HepG2 (cell line): ENCODE results near the gene MUC6. TPM values are rescaled to one million over a fixed set of nuclear protein-coding genes. Genes with fewer than 3 reads are reported as not detected.

Experiments
- ATAC-seq: fragments of 200-7000 bp; cut with Tn5 transposase; 3 replicates; pipeline ENCODE4 v1.9.1; 2020; ENCODE audit warnings: mild to moderate bottlenecking, moderate library complexity
- BruUV-seq: library from RNA; stranded (reverse); fragments of 400-500 nt; replicated peaks from 2 replicates; lab custom pipeline; 2021; lab: Mats Ljungman, UMichigan
- CTCF ChIA-PET: fragments of 300-600 bp; formaldehyde crosslinking; extraction: SDS; loops from one replicate; lab custom pipeline; 2021; ENCODE audit warnings: low total read pairs, inconsistent platforms, low intra/inter-chr PET ratio; lab: Yijun Ruan, JAX
- POLR2A ChIA-PET: fragments of 350-600 bp; sonication (Branson Sonifier 250); formaldehyde crosslinking; loops from one replicate; lab custom pipeline; 2020; ENCODE audit warnings: antibody characterized with exemption, inconsistent platforms; lab: Yijun Ruan, JAX
- DNase-seq: peaks from one replicate; pipeline ENCODE4 v3.0.0-alpha.2; 2015; ENCODE audit warnings: low spot score
- FAIRE-seq: peaks from 3 replicates; lab custom pipeline; 2011; peaks lifted over from hg19 to GRCh38; lab: Jason Lieb, UNC
- H2AFZ ChIP-seq: one replicate; pipeline ENCODE4 v1.6.1; 2011; ENCODE audit warnings: low read length, inconsistent platforms
- H3K27ac ChIP-seq: fragments of 300-600 bp; 3 replicates; pipeline ENCODE4 v1.8.0; 2011; ENCODE audit warnings: mixed run types, mild to moderate bottlenecking, mixed read lengths, low read length, inconsistent platforms; ENCODE audit not compliant: insufficient read depth; ENCODE audit errors: extremely low read length
- H3K27me3 ChIP-seq, 2 experiments: fragments of 200-600 bp in 1 of 2; 2 replicates in 1 of 2; 3 replicates in 1 of 2; pipeline versions ENCODE4 v1.6.0 to v1.8.0; 2011; ENCODE audit warnings: low read length in 2 of 2, mild to moderate bottlenecking in 2 of 2, moderate library complexity in 2 of 2, inconsistent platforms in 1 of 2; ENCODE audit not compliant: insufficient read depth in 2 of 2, control insufficient read depth in 1 of 2
- H3K36me3 ChIP-seq, 2 experiments: fragments of 200-600 bp in 1 of 2; replicated peaks in 1 of 2; 2 replicates in 1 of 2; 3 replicates in 1 of 2; pipeline versions ENCODE4 v1.5.1 to v1.8.0; 2011; ENCODE audit warnings: low read length in 2 of 2, inconsistent platforms in 1 of 2; ENCODE audit not compliant: insufficient read depth in 2 of 2, control insufficient read depth in 1 of 2
- H3K4me1 ChIP-seq: 2 replicates; pipeline ENCODE4 v1.5.1; 2012; ENCODE audit warnings: low read length, inconsistent platforms; ENCODE audit not compliant: insufficient read depth
- H3K4me2 ChIP-seq: 2 replicates; pipeline ENCODE4 v1.6.0; 2011; ENCODE audit warnings: low read depth, low read length, inconsistent platforms
- H3K4me3 ChIP-seq, 3 experiments: fragments of 200-600 bp in 1 of 3; sonication (generic), shearing (Covaris generic) in 1 of 3; replicated peaks in 1 of 3; 2 replicates each; pipeline ENCODE4 v1.5.1; 2011 to 2016; ENCODE audit warnings: low read length in 3 of 3, inconsistent platforms in 2 of 3, low read depth in 2 of 3, mild to moderate bottlenecking in 2 of 3, control low read depth in 1 of 3, mixed read lengths in 1 of 3; ENCODE audit not compliant: insufficient read depth in 1 of 3
- H3K79me2 ChIP-seq: one replicate; pipeline ENCODE4 v1.6.1; 2011; ENCODE audit warnings: low read length, inconsistent platforms; ENCODE audit not compliant: insufficient read depth
- H3K9ac ChIP-seq: 2 replicates; pipeline ENCODE4 v1.6.0; 2011; ENCODE audit warnings: mild to moderate bottlenecking, low read depth, low read length, inconsistent platforms; ENCODE audit not compliant: insufficient read depth
- H3K9me3 ChIP-seq: 2 replicates; pipeline ENCODE4 v1.5.1; 2012; ENCODE audit warnings: mild to moderate bottlenecking, low read length
- H4K20me1 ChIP-seq: 2 replicates; pipeline ENCODE4 v1.6.0; 2011; ENCODE audit warnings: inconsistent platforms, mild to moderate bottlenecking, low read length, moderate library complexity; ENCODE audit not compliant: insufficient read depth
- AHR ChIP-seq: IDR thresholded peaks from 2 replicates; pipeline ENCODE4 v1.6.1; 2018; ENCODE audit warnings: missing genetic modification reagents, missing compliant biosample characterization
- RFX5 ChIP-seq: IDR thresholded peaks from 2 replicates; pipeline ENCODE4 v1.6.1; 2011; ENCODE audit warnings: low read depth, low read length, improper control_type of control experiment
- ZNF407 ChIP-seq: sonication (generic); formaldehyde crosslinking; IDR thresholded peaks from one replicate; pipeline ENCODE4 v1.5.1; 2020; ENCODE audit warnings: mild to moderate bottlenecking, missing genetic modification reagents; ENCODE audit errors: not compliant biosample characterization
- WGBS: methylation state at CpG from one replicate; pipeline ENCODE4 v1.1.6; 2017; ENCODE audit warnings: low lambda C conversion rate; 5-methylcytosine and 5-hydroxymethylcytosine counted together
- in situ Hi-C: cut with HindIII; loops from 2 replicates; pipeline ENCODE4 v1.10.0; 2017; ENCODE audit warnings: low pct_unique_long_range_greater_than_20kb; ENCODE audit not compliant: extremely low pct_ligation_motif_present
- intact Hi-C: fragments of 100-400 bp; cut with micrococcal nuclease; formaldehyde crosslinking; loops from one replicate; pipeline ENCODE4 v1.10.0; 2022; ENCODE audit not compliant: unreplicated experiment
- polyA plus RNA-seq, 8 experiments: library from polyadenylated mRNA; depleted of rRNA in 3 of 8; stranded (reverse) in 7 of 8; unstranded in 1 of 8; fragments of >200 nt; fragmentation: Illumina TruSeq in 4 of 8; extraction: Trizol in 4 of 8; gene quantifications; 2 replicates each; pipeline versions ENCODE4 v1.2.1 to v1.2.3, GENCODE V29; 2011 to 2016; ENCODE audit warnings: low read depth in 4 of 8, missing spikeins in 1 of 8, mixed read lengths in 1 of 8; ENCODE audit not compliant: insufficient read depth in 1 of 8
- total RNA-seq, 5 experiments: library from RNA; depleted of rRNA; stranded (reverse); fragments of >200 nt; fragmentation: Illumina TruSeq; extraction: Trizol; gene quantifications; 2 replicates each; pipeline ENCODE4 v1.2.3, GENCODE V29; 2016; ENCODE audit warnings: low read depth in 1 of 5

The MUC6 gene
- total and polyA plus RNA-seq, 2 of the 13 experiments (the other 11 are each of a cell fraction or from before 2014, with no cell fraction given): not detected

GRCh38 chr11:1078191-1078601 is 41.7 kb upstream of the MUC6 start:
- ChIA-PET CTCF (no interaction called here), POLR2A (no interaction called here)
- no TSS peak for BruUV-seq
- no peaks in the 10 kb centered on the region for H3K9me3 ChIP-seq
- no peak for TF ChIP-seq ZNF407 (CRISPR knock-in tag)
- TF ChIP-seq AHR (CRISPR knock-in tag): no peak
- no peak for TF ChIP-seq RFX5
- no peak overlapping the region for H2AFZ ChIP-seq
- no peak overlapping the region for H3K4me2 ChIP-seq
- no peak overlapping the region for H3K9ac ChIP-seq
- H3K4me1 ChIP-seq: peaks cover 12% of the 10 kb centered on the region
- H4K20me1 ChIP-seq: no peaks in the 10 kb centered on the region
- H3K36me3 ChIP-seq: no peaks in the 10 kb centered on the region
- no peak overlapping the region for H3K27ac ChIP-seq
- DNase-seq (no peak), FAIRE-seq (no peak), ATAC-seq (no peak)
- WGBS: 90% methylated on average over 2 of the region's 39 CpGs
- H3K27me3 ChIP-seq: peaks cover 12 to 39% of the 10 kb centered on the region in 2 experiments; a peak in 4 of 5 replicates
- no peak overlapping the region for H3K4me3 ChIP-seq
- intact Hi-C loops: no loop called here
- H3K79me2 ChIP-seq: no peaks in the 10 kb centered on the region
- in situ Hi-C loops: no loop called here
